A549 treated with Hydrocortisone at 1 μM for 4 hours (cell line): ENCODE data around the gene CENPI. TPM values are rescaled to one million over a fixed set of nuclear protein-coding genes. Genes with fewer than 3 reads are reported as not detected.

Experiments used
- total RNA-seq: library from RNA; stranded (reverse); fragments of 200-300 nt; extraction: Qiagen RNA extraction; gene quantifications from 5 replicates; pipeline ENCODE4 v1.2.3, GENCODE V29; 2022

The CENPI gene
- 9.9 to 18.2 TPM (median 13.1 TPM) in 5 replicates for total RNA-seq

GRCh38 chrX:101097546-101098453 is at the start of gene CENPI:
TSS of gene CENPI (plus strand) at chrX:101098204. CDS start at chrX:101101071, 2,867 bp downstream.

DNA sequence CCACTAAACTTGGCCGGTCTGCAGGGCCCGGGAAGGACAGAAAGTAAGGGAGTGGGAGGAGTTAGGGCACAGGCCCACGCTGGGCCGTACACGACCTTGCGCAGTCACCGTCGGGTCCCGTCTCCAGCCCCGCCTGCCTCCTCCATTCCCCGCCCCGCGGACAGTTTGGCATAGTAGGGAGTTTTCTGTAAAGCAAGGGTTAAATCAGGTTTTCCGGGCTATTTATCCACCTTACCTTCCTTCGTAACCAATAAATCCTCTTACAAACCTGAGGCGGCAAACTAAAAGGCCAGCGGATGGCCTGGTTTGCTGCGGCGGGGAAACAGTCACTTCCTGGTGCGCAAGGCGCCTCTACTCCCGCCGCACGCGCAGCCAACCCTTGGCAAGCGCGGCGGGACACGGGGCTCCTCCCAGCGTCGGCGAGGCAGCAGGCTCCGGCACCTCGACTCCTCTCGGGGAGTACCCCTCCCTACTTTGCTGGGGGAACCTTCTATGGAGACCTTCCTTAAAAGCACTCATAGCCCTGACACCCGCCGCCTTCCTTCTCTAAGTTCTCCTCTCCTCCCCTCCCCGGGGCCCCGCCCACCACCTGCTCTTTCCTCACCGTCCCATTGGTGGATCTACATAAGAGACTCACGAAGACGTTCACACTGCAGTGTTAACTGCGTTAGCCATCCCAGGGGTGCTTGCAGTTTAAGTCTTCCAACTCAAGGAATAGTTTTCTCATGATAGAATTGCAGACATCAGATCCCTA is 46.3 kb upstream of the CENPI start, which contains the start of gene TRMT2B:
TSS of gene TRMT2B (minus strand) at position 563 of the 754 bp plus-strand sequence. CDS start 9,822 bp downstream, outside the sequence.

GRCh38 chrX:101078716-101079598 is 19.0 kb upstream of the CENPI start, which contains the start of gene TMEM35A:
TSS of gene TMEM35A (plus strand) at chrX:101078879. CDS start at chrX:101079003, 124 bp downstream.

Other genes with a start within 250 kb of the CENPI start
- 0.05 to 0.15 TPM (median 0.10 TPM) in 4 of 5 replicates, not detected in the other for gene NOX1, start 223.8 kb upstream of the CENPI start, total RNA-seq
- 0.55 to 1.1 TPM (median 0.82 TPM) in 5 replicates for gene XKRX, start 169.3 kb upstream of the CENPI start, total RNA-seq
- gene ARL13A, start 128.5 kb upstream of the CENPI start, total RNA-seq, result 0.22 to 0.37 TPM (median 0.29 TPM) in 5 replicates
- gene TRMT2B, start 46.1 kb upstream of the CENPI start, total RNA-seq, result 14.3 to 18.8 TPM (median 16.2 TPM) in 5 replicates
- not detected in 5 replicates for gene TMEM35A, start 19.3 kb upstream of the CENPI start, total RNA-seq
- gene DRP2, start 121.6 kb downstream of the CENPI start, total RNA-seq, result 0.13 to 0.28 TPM (median 0.16 TPM) in 5 replicates
- 0.08 to 0.14 TPM (median 0.10 TPM) in 5 replicates for gene TAF7L, start 193.1 kb downstream of the CENPI start, total RNA-seq